HG03196 (cell line): Measurements from ENCODE around the gene CYP26B1.
"Not testable (repeated sequence)": the region's sequence is repeated elsewhere in the genome, so short reads cannot be mapped to it uniquely, and the experiment has no call there.

ENCODE experiments used
- ATAC-seq: cut with Tn5 transposase; IDR thresholded peaks from one replicate; pipeline ENCODE4 v1.9.1; 2021; ENCODE audit not compliant: unreplicated experiment

The CYP26B1 gene

DNA sequence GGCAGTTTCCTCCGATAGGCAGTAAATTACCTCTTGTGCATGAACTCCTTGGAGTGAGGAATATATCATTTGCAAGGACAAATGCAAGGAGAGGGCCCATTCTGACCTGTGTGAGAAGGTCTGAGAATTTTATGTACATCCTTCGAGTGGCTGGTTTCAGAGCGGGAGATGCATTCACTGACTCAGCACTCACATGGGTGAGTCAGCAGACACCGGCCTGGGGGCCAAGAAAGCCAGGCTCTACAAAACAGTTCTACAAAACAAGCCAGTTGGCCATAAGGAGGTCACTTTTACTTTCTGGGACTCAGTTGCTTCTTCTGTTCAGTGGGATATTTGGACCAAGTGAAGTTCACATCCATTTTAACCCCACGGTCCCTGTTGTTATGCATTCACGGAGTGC is 35.3 kb downstream of the CYP26B1 start:
- ATAC-seq: no peak

DNA sequence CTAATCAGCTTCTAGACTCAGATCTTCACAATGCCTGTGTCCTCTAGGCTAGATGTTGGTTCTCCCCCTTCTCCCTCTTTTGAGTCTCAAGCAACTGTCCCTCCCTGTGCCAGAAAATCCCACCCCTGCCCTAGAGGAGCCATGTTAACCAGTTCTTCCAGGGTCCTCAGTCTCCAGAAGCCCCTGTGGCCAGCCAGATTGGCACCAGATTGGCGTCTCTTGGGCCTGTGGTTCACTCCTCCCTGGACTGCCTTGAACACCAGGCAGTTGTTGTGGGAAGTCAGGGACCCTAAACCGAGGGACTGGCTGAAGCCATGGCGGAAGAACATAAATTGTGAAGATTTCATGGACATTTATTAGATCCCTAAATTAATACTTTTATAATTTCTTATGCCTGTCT is 36.6 kb downstream of the CYP26B1 start:
- ATAC-seq: no peak

DNA sequence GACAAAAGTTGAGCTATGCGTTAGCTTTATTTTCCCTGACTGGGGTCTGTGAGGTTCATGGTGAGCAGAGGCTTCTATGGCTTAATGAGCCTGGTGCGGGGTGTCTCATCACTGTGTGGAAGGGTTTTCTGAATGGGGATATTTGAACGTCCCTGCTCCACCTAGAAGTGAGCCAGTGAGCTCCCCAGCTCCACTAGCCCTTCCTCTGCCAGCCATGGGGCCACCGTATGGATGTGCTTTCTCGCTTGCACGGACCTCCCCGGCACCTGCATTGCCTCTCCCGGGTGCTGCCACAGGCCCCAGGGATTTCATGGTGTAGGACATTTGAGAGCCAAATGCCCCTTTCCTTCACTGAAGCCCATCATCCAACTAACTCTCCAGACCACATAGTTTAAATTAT is 37.8 kb downstream of the CYP26B1 start:
- no peak for ATAC-seq

DNA sequence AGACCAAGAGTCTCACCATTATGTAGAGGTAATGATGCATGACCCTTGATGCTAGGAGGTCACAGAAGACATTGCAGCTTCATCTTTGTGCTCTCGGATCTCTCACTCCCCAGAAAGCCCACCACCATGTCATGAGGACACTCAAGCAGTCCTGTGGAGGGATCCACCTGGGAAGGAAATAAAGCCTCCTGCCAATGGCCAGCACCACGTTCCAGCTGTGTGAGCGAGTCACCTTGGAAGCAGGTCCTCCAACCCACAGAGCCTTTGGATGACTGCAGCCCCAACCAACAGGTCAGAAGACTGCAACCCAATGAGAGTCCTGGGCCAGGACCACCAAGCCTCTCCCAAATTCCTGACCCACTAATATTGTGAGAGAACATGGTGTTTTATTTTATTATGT is 38.4 kb downstream of the CYP26B1 start:
- no peak for ATAC-seq

DNA sequence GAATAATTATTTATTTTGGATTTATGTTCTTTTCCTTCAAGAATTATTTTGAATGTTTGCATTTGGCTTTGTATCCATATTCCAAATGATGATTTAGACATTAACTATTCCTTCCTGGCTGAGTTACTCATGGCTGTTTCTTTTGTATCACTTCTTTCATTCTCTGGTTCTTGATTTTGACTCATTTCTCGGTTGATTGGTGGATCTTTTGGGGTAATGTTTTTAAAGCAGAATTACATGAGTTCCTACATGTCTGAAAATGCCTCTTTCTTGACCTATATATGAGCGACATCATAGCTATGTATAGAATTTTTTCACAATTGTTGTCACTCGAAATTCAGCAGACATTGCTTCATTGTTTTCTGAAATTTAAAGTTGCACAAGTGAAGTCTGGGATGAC is 39.5 kb downstream of the CYP26B1 start:
- no peak for ATAC-seq

DNA sequence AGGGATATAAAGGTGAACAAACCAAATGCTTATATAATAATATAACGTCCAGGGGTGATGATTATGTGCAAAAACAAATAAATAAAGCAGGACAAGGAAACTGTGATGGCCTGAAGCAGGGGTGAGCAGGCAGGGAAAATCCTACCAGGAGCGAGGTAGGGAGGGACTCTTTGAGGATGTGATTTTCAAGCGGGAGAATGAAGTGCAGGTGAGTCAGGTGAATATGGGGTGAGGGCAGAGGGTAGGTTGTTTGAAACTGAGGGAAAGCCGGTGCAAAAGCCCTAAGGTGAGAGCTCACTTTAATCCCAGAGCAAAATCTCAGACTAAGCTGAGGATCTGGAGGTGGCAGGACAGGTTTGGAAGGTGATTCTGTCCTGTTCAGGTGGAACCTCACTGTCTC is 40.7 kb downstream of the CYP26B1 start:
- ATAC-seq: no peak

DNA sequence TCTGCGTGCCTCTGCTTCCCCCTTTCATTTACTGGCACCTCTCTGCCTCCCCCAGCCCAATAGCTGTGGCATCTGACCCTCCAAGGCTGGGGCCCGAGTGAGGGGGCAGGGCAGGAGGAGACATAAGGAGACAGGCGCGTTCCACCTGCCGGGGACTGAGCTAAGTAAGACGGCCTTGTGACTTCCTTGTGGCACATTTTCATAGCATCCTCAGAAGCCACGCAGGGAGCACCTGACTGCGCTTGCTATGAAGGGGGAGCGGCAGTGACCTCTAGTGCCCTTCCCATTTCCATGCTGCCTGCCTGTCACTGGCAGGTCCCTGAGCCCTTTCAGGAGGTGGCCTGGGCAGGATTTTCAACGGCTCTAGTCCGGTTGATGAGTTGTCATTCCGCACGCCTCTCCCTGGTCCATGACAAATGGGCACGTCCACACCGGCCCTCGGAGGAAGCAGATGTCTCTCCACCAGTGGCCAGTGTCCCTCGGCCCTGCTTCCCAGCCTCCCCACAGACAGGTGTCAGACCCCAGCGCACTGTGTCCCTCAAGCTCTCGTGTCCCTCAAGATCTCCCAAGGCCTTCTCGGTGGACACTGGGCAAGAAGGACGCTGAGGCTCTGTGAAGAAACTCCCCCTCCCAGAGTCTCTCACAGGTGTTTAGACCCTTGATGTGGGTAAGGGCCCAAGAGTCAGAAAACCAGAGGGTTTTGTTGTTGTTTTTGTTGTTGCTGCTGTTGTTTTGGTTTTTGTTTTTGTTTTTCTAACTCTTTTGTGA is 42.7 kb downstream of the CYP26B1 start:
- no peak for ATAC-seq

DNA sequence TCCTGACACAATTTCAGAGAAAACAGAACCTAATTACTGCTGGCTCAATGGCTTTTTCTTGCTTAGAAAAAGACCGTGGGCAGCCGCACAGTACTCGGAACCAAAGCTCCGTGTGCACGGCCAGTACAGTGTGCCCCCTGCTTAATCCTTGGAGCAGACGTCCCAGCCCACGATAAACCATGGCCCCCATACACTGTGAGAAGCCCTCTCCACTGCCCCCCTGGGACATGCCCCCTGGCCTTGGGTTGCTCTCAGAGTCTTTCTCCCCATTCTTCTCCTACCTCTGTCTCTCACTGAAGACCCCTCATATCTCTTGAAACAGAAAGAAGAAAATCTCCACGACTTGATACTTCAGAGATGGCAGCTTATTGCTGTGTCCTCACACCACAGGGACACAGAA is 44.0 kb downstream of the CYP26B1 start:
- no peak for ATAC-seq

DNA sequence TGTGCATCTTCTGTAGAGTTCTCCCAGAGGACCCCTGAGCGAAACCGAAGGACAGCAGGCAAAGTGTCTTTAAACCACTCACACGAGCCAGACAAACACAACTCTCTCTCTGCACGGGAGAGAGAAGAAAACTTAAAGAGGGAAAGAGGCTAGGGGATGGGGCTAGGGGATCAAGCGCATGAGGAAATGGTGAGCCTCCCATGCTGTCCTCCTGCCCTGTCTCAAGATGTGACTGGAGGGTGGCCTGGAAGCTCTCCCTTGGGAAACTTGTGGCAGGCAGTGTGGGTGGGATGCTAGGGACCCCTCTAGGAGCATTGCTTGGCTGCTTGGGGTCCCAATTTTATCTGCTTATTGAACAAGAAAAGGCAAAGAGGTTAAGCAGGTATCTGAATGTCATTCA is 44.5 kb downstream of the CYP26B1 start:
- no peak for ATAC-seq

DNA sequence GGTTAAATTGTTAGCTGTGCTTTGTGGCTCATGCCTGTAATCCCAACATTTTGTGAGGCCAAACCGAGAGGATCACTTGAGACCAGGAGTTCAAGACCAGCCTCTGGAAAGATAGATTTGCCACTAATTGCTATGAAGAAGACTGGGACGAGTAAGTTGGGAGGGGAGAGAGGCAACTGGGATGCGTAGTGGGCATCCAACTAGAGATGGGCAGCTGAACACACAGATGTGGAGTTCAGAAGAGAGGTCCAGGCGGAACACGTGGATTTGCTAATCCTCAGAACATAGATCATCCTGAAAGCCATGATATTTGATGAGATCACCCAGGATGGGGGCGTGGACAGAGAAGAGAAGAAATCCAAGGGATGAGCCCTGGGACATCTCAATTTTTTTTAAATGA is 48.7 kb downstream of the CYP26B1 start:
- ATAC-seq: no peak

DNA sequence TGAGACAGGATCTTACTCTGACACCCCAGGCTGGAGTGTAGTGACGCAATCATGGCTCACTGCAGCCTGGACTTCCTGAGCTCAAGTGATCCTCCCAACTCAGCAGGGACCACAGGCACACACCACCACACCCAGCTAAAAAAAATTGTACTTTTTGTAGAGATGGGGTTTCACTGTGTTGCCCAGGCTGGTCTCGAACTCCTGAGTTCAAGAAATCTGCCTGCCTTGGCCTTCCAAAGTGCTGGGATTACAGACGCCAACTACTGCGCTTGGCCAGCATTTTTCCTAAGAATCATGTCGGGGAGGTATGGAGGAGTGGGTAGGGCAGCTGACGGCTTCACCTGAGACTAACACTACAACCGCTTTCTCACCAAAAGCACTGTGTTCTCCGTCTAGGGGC is 50.4 kb downstream of the CYP26B1 start:
- ATAC-seq: no peak

DNA sequence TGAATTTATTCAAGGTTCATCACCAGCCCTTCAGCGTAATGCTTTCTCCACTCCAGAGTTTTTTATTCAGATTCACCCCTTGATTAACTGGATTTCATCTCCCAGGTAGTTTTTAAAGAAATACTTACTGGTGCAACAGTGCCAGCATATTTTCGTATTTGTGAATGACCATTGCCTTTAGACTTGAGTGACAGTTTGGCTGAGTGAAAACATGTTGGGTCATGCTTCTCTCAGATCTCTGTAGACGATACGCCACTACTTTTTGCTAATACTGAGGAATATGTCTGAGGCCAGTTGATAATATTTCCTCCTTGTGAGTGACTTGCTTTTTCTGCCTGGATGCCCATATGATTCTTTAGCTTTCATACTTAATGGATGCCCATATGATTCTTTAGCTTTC is 51.5 kb downstream of the CYP26B1 start:
- no peak for ATAC-seq

DNA sequence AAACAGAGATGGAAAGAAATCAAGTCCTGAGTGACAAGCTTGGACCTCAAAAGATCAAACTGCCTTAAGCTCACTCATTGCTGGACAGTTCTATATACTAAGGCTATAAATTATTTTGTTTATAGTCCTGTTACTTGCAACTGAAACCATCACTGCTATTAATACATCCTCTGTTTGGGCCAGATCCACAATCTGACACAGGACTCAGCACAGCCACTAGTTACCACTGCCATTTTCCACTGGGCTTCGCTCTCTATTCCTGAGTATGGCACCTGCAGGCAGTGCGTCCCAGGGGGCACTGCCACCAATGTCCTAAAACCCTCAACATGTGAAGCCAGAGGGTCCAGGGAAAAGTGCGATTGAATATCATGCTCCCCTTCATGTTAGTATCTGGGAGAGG is 52.3 kb downstream of the CYP26B1 start:
- ATAC-seq: no peak

DNA sequence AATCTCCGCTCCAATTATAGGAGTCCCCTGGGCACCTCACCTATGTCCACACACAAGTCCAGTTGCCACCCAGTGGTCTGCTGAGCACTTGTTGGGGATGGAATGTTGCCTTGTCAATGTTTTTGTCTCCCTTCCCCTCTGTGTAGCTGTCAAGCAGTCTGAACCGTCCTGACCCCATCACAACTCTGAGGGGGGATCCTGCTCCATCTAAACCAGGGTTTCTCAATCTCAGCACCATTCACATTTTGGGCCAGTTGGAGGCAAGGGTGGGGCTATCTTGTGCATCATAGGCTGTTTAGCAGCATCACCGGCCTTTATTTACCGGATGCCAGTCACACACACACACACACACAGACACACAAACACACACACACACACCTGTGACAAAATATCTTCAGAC is 53.0 kb downstream of the CYP26B1 start:
- no peak for ATAC-seq

DNA sequence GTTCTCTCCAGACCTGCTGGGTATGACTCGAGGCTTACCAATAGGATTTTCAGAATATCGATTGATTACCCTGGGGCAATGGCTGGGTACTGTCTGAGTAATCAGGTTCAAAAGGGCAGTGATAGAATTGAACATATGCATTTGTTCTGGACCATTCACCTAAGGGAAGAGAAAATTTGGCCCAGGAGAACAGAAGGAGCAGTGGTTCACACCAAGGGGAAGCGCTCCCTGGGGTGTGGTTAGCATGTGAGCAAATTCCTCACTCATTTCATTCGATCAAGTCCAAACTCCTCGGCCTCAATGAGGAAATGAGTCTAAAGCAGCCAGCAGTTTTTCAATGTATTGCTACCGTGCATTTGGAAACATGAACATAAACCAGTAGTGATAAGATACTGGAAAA is 55.6 kb downstream of the CYP26B1 start:
- no peak for ATAC-seq

DNA sequence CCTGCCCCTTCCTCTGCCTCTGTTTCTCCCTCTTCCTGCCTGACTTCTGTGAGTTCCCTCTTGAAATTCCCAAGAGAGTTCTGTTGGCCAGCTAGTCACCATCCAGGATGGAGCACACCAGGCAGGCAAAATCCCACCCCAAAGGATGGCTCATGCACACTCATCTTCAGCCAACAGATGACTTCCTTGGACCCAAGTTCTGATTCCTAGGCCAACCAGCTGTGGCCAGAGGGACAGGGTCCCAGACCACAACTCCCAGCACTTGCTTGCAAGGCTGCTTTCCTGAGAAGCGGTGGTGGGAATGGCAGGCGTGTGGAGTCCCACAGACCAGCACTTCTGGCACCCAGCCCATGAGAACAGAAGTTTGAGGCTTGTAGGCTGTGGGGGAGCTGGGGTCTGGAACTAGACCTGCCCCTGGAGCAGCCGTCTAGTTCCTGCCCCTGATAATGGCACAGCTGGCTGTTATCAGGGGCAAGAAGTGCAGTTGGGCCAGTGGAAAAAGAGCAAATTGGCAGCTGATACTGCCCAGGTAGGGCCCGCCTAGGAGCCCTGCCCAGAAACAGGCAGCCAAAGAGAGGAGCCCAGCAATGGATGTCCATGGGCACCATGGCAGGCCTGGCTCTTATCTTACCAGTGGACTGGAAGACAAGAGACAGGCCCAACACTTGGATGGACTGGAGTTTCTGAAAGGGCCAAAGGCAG is 56.7 kb downstream of the CYP26B1 start:
- ATAC-seq: no peak

DNA sequence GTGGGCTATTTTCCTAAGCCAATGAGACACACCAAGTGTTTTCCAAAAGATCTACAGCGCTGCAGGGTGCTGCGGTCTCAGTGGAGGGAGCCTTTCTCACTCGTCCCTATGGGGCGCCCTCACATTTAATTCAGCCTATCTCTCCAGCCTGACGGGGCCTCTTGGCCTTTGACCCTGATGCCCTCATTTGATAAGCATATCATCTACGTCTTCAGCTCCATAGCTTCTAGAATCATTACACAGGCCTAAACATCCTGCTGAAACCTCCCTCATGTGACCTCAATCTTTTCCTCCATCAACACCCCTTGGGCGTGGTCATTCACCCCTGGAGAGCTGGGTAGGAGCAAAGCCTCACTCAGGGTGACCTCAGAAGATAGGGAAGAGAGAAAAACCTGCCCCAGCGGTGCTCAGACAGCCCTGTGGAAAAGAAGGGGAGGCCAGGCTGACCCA is 57.4 kb downstream of the CYP26B1 start:
- no peak for ATAC-seq

DNA sequence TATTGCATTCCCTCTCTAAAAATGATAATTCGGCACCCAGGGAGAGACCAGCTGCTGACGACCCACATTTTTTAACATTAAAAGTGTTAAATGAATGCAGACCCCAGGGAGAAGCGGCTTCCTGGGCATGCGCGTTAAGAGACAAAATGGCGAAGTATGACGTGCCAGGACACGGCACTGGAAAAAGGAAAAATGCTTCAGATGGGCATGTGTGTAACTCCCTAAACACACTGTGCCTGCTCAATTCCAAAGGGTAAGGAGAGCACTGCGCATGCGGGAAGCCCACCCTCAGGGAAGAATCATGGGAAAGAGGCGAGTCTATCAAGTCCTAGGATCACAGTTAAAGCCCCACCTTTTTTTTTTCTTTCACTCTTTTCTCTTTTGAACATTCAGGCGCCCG is 58.1 kb downstream of the CYP26B1 start:
- ATAC-seq: no peak

DNA sequence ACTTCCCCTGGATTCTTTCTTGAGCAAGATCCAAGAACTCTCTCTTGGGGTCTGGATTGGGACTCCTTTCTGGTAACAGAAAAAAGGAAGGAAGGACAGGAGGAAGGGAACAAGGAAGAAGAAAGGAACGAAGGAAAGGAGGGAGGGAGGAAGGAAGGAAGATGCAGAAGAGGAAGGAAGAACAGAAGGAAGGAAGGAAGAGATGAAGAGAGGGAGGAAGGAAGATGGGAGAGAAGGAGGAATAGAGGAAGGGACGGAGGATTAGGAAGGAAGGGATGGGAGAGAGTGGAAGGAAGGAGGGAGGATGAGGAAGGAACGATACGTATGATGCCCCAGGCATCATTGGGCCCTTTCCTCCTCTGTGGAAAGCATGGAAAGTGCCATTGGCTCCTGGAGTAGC is 58.6 kb downstream of the CYP26B1 start:
- no peak for ATAC-seq

DNA sequence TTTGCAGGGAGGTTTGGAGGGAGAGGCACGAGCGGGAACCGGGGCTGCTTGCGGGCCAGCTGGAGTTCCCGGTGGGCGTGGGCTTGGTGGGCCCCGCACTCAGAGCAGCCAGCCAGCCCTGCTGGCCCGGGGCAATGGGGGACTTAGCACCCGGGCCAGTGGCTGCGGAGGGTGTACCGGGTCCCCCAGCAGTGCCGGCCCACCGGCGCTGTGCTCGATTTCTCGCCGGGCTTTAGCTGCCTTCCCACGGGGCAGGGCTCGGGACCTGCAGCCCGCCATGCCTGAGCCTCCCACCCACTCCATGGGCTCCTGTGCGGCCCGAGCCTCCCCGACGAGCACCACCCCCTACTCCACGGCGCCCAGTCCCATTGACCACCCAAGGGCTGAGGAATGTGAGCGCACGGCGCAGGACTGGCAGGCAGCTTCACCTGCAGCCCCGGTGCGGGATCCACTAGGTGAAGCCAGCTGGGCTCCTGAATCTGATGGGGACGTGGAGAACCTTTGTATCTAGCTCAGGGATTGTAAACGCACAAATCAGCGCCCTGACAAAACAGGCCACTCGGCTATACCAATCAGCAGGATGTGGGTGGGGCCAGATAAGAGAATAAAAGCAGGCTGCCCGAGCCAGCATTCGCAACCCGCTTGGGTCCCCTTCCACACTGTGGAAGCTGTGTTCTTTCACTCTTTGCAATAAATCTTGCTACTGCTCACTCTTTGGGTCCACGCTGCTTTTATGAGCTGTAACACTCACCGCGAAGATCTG is 60.6 kb downstream of the CYP26B1 start:
- ATAC-seq: not testable (repeated sequence)

DNA sequence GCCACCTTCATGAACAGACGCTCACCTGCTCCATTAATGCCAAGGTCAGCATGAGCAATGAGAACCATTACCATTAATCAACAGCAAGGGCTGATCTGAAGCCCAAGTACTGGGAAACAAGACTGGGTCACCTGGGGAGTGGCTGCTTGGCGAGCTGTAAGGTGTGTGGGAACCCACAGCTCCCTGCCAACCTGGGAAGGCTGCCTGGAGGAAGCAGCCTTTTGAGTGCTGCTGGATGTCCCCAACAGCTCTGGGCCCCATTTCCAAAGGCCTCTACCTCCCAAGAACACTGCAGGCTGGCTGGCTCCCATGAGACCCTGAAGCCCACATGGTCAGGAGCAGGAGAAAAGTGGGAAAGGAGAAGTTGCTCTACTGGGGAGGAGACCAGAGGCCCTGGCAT is 62.1 kb downstream of the CYP26B1 start:
- ATAC-seq: no peak

DNA sequence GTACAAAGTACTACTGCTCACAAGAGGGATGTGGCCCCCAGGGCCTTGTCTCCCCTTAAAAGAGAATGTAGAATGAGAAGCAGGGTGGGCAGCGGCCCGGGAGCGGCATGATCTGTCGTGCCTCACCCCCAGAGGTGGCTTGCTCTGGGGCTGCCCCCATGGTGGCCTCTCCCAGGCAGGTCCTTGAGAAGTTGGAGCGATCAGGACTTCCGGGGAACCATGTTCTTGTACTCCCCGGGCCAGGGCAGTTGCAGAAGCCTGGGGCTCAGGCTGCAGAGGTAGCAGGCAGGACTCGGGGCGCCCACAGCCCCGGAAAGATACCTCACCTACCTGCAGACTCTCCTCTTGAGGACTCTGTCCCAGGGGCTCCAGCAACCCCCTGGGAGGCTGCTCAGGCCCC is 62.6 kb downstream of the CYP26B1 start:
- ATAC-seq: no peak
